K562 (cell line): ENCODE measurements around the gene DMD.
"Not testable (repeated sequence)": the region's sequence is repeated elsewhere in the genome, so short reads cannot be mapped to it uniquely, and the experiment has no call there.

Experiments
- CHD2 ChIP-seq: IDR thresholded peaks from 2 replicates; pipeline ENCODE4 v1.6.1; 2011; ENCODE audit warnings: low read depth, low read length
- HMG20B ChIP-seq: fragments of 250-450 bp; sonication (Bioruptor Pico); IDR thresholded peaks from 2 replicates; pipeline ENCODE4 v1.5.0; 2021; ENCODE audit warnings: mild to moderate bottlenecking
- POLR2A ChIP-seq: fragments of 450-650 bp; conservative IDR thresholded peaks from 2 replicates; pipeline ENCODE4 v1.6.1; 2016
- RBBP5 ChIP-seq: fragments of 200-600 bp; sonication (generic); IDR thresholded peaks from 2 replicates; pipeline ENCODE4 v1.6.1; 2012; ENCODE audit warnings: borderline replicate concordance, mild to moderate bottlenecking, low read length, control low read depth, inconsistent platforms; ENCODE audit not compliant: insufficient read depth, poor library complexity, severe bottlenecking
- SRSF7 ChIP-seq: fragments of 200-400 bp; formaldehyde crosslinking; optimal IDR thresholded peaks from 2 replicates; pipeline ENCODE3; 2017; ENCODE audit warnings: mild to moderate bottlenecking, low read depth, low read length
- TCF7L2 ChIP-seq: fragments of 150-350 bp; IDR thresholded peaks from 2 replicates; pipeline ENCODE4 v1.6.1; 2016; ENCODE audit warnings: low read depth, mild to moderate bottlenecking, low read length, moderate library complexity
- ZBTB11 ChIP-seq, 3 experiments: fragments of 200-800 bp in 1 of 3; fragments of 250-450 bp in 1 of 3; fragments of 450-650 bp in 1 of 3; sonication (Bioruptor Pico) in 1 of 3; sonication (Bioruptor generic) in 1 of 3; formaldehyde crosslinking in 1 of 3; IDR thresholded peaks; 2 replicates each; pipeline versions ENCODE4 v1.6.1 to v1.8.0; 2016 to 2022; ENCODE audit warnings: mild to moderate bottlenecking in 2 of 3, missing genetic modification characterization in 2 of 3, missing compliant biosample characterization in 1 of 3, moderate library complexity in 1 of 3
- ZEB2 ChIP-seq: fragments of 450-650 bp; IDR thresholded peaks from 2 replicates; pipeline ENCODE4 v1.6.1; 2016

GRCh38 chrX:32528451-32528850 is 682.9 kb downstream of the DMD start:
- TF ChIP-seq ZEB2; CHD2; ZBTB11 (CRISPR knock-in tag; IDR thresholded peaks at IDR 0.05); RBBP5; TCF7L2; SRSF7; HMG20B (CRISPR knock-in tag); POLR2A: not testable (repeated sequence)
